ENCODE results near the gene SOD2.
"Not testable (repeated sequence)": the region's sequence is repeated elsewhere in the genome, so short reads cannot be mapped to it uniquely, and the experiment has no call there.

SOD2 gene

GRCh38 chr6:159693128-159693893 lies at the start of gene SOD2:
TSS of gene SOD2 (minus strand) at chr6:159693241. CDS start at chr6:159693167, 74 bp downstream.
- no peak for FAIRE-seq

GRCh38 chr6:159742165-159742564 lies 49.1 kb upstream of the SOD2 start:
- FAIRE-seq, result no peak

GRCh38 chr6:159739341-159739740 lies 46.3 kb upstream of the SOD2 start:
- FAIRE-seq, result no peak

- FAIRE-seq, result no peak
Measured at GRCh38 chr6:159736908-159737307, 43.9 kb upstream of the SOD2 start.

- FAIRE-seq, result not testable (repeated sequence)
Measured at GRCh38 chr6:159733395-159733794, 40.4 kb upstream of the SOD2 start.

GRCh38 chr6:159732550-159732949 lies 39.5 kb upstream of the SOD2 start:
- FAIRE-seq, result not testable (repeated sequence)

GRCh38 chr6:159730332-159730676 lies 37.3 kb upstream of the SOD2 start:
- FAIRE-seq, result no peak

- FAIRE-seq, result no peak
Measured at GRCh38 chr6:159729598-159730331, 36.7 kb upstream of the SOD2 start.

GRCh38 chr6:159728531-159728964 lies 35.5 kb upstream of the SOD2 start:
- FAIRE-seq, result peak; percentile 18

- peak; percentile 55 for FAIRE-seq
Measured at GRCh38 chr6:159727717-159728445, 34.8 kb upstream of the SOD2 start.

GRCh38 chr6:159726918-159727716 lies 34.1 kb upstream of the SOD2 start, which contains the start of gene WTAP:
TSS of gene WTAP (plus strand) at chr6:159727506. CDS start at chr6:159736266, 8,760 bp downstream.
- FAIRE-seq, result no peak

- no peak for FAIRE-seq
Measured at GRCh38 chr6:159726255-159726917, 33.3 kb upstream of the SOD2 start.

- not testable (repeated sequence) for FAIRE-seq
Measured at GRCh38 chr6:159725208-159725607, 32.2 kb upstream of the SOD2 start.

- no peak for FAIRE-seq
Measured at GRCh38 chr6:159724778-159725177, 31.7 kb upstream of the SOD2 start.

GRCh38 chr6:159723259-159723658 lies 30.2 kb upstream of the SOD2 start:
- no peak for FAIRE-seq

- FAIRE-seq, result no peak
Measured at GRCh38 chr6:159722655-159723054, 29.6 kb upstream of the SOD2 start.

GRCh38 chr6:159721981-159722380 lies 28.9 kb upstream of the SOD2 start:
- not testable (repeated sequence) for FAIRE-seq

- no peak for FAIRE-seq
Measured at GRCh38 chr6:159720708-159721107, 27.7 kb upstream of the SOD2 start.

GRCh38 chr6:159719287-159719686 lies 26.2 kb upstream of the SOD2 start:
- no peak for FAIRE-seq

GRCh38 chr6:159718634-159719033 lies 25.6 kb upstream of the SOD2 start:
- no peak for FAIRE-seq

GRCh38 chr6:159716247-159717096 lies 23.4 kb upstream of the SOD2 start:
- FAIRE-seq, result no peak
